NT2/D1 (cell line): ENCODE data around the gene U2AF1L4.

Source experiments
- DNase-seq: peaks from one replicate; pipeline ENCODE4 v3.0.0-alpha.2; 2011; ENCODE audit warnings: low read depth, low spot score
- H3K27me3 ChIP-seq: 2 replicates; pipeline ENCODE4 v1.6.0; 2011; ENCODE audit warnings: mild to moderate bottlenecking; ENCODE audit not compliant: insufficient read length, insufficient read depth
- H3K36me3 ChIP-seq: 2 replicates; pipeline ENCODE4 v1.6.1; 2011; ENCODE audit warnings: mild to moderate bottlenecking, low read length, mixed read lengths; ENCODE audit not compliant: insufficient read depth, insufficient read length
- H3K4me1 ChIP-seq: 2 replicates; pipeline ENCODE4 v1.5.1; 2011; ENCODE audit not compliant: insufficient read depth, insufficient read length
- H3K4me3 ChIP-seq: 2 replicates; pipeline ENCODE4 v1.5.1; 2011; ENCODE audit warnings: low read depth; ENCODE audit not compliant: insufficient read length
- H3K9ac ChIP-seq: 2 replicates; pipeline ENCODE4 v1.6.0; 2011; ENCODE audit warnings: low read depth; ENCODE audit not compliant: insufficient read length
- H3K9me3 ChIP-seq: 2 replicates; pipeline ENCODE4 v1.5.1; 2011; ENCODE audit warnings: mild to moderate bottlenecking, low read length; ENCODE audit not compliant: insufficient read depth
- SUZ12 ChIP-seq: IDR thresholded peaks from 2 replicates; pipeline ENCODE4 v1.6.1; 2011; ENCODE audit not compliant: insufficient read length, insufficient read depth; ENCODE audit errors: extremely low read depth
- YY1 ChIP-seq: IDR thresholded peaks from 2 replicates; pipeline ENCODE4 v1.6.1; 2011; ENCODE audit not compliant: insufficient read length, insufficient read depth
- ZNF274 ChIP-seq: IDR thresholded peaks from 2 replicates; pipeline ENCODE4 v1.6.1; 2011; ENCODE audit warnings: mild to moderate bottlenecking, low read depth, low read length

Gene U2AF1L4

GRCh38 chr19:35717665-35718344, 27.4 kb downstream of the U2AF1L4 start, which contains the start of gene KMT2B:
Gene KMT2B, plus strand, starts transcription at chr19:35718003. Its CDS starts 16 bp downstream, at chr19:35718019.
- Histone ChIP-seq H3K27me3 (no peaks in the 10 kb centered on the region), H3K9ac (peak within 1 kb of the TSS; percentile 90), H3K4me3 (peak within 1 kb of the TSS; percentile 90), H3K4me1 (peaks cover 12% of the 10 kb centered on the region), H3K9me3 (no peaks in the 10 kb centered on the region), H3K36me3 (peaks cover 31% of the 10 kb centered on the region)
- TF ChIP-seq SUZ12 (no peak), ZNF274 (no peak), YY1 (no peak)
- no peak for DNase-seq

GRCh38 chr19:35716801-35717664, 28.2 kb downstream of the U2AF1L4 start:
- Histone ChIP-seq H3K4me1 (peaks cover 12% of the 10 kb centered on the region), H3K9me3 (no peaks in the 10 kb centered on the region), H3K4me3 (peak overlapping the region; percentile 85), H3K27me3 (no peaks in the 10 kb centered on the region), H3K9ac (peak overlapping the region; percentile 94), H3K36me3 (peaks cover 23% of the 10 kb centered on the region)
- TF ChIP-seq ZNF274 (no peak), SUZ12 (no peak), YY1 (no peak)
- DNase-seq, result peak; percentile 89

- Histone ChIP-seq H3K9ac (peak overlapping the region; percentile 94), H3K9me3 (no peaks in the 10 kb centered on the region), H3K4me1 (peaks cover 15% of the 10 kb centered on the region), H3K27me3 (no peaks in the 10 kb centered on the region), H3K36me3 (peaks cover 16% of the 10 kb centered on the region), H3K4me3 (peak overlapping the region; percentile 85)
- no peak for TF ChIP-seq SUZ12
- no peak for TF ChIP-seq YY1
- TF ChIP-seq ZNF274, result no peak
- DNase-seq, result no peak
Observed at GRCh38 chr19:35715981-35716800, 29.0 kb downstream of the U2AF1L4 start.

GRCh38 chr19:35715355-35715809, 29.8 kb downstream of the U2AF1L4 start:
- H3K4me1 ChIP-seq, result peaks cover 15% of the 10 kb centered on the region
- H3K27me3 ChIP-seq, result no peaks in the 10 kb centered on the region
- H3K36me3 ChIP-seq, result peaks cover 10% of the 10 kb centered on the region
- TF ChIP-seq ZNF274 (no peak), YY1 (no peak), SUZ12 (no peak)
- no peak for DNase-seq
- H3K9me3 ChIP-seq, result no peaks in the 10 kb centered on the region
- peak overlapping the region; percentile 94 for H3K9ac ChIP-seq
- H3K4me3 ChIP-seq, result peak overlapping the region; percentile 85

- Histone ChIP-seq H3K4me1 (peaks cover 15% of the 10 kb centered on the region), H3K36me3 (peaks cover 5% of the 10 kb centered on the region), H3K27me3 (no peaks in the 10 kb centered on the region), H3K4me3 (no peak overlapping the region), H3K9ac (peak overlapping the region; percentile 94), H3K9me3 (no peaks in the 10 kb centered on the region)
- TF ChIP-seq SUZ12, result no peak
- TF ChIP-seq YY1, result no peak
- no peak for TF ChIP-seq ZNF274
- no peak for DNase-seq
Observed at GRCh38 chr19:35714601-35715354, 30.4 kb downstream of the U2AF1L4 start.

GRCh38 chr19:35713904-35714495, 31.2 kb downstream of the U2AF1L4 start:
- Histone ChIP-seq H3K27me3 (no peaks in the 10 kb centered on the region), H3K4me3 (no peak overlapping the region), H3K9ac (no peak overlapping the region), H3K4me1 (peaks cover 15% of the 10 kb centered on the region), H3K36me3 (no peaks in the 10 kb centered on the region), H3K9me3 (no peaks in the 10 kb centered on the region)
- no peak for DNase-seq
- TF ChIP-seq YY1 (no peak), SUZ12 (no peak), ZNF274 (no peak)
